GM18867 (cell line): ENCODE data around the gene IL2RA.

Experiments used
- ATAC-seq: cut with Tn5 transposase; IDR thresholded peaks from one replicate; pipeline ENCODE4 v1.9.1; 2021; ENCODE audit warnings: mild to moderate bottlenecking, moderate library complexity; ENCODE audit not compliant: unreplicated experiment

The IL2RA gene

DNA sequence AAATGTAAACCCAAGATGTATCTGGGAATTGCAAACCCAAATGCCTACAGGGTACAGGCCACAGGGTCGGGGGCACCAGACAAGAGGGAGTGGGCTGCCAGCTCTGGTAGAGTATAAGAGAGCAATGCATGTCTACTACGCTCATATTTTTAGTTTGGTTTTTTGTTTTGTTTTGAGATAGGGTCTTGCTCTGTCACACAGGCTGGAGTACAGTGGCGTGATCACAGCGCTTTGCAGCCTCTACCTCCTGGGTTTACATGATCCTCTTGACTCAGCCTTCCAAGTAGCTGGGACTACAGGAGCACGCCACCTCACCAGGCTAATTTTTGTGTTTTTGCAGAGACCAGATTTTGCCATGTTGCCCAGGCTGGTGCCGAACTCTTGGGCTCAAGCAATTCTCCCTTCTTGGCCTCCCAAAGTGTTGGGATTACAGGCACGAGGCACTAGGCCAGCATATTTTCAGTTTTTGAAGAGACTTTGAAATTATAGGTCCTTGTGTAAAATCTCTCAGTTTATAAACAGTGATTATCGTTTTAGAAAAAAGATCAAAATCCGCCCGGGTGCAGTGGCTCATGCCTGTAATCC is 73.7 kb downstream of the IL2RA start:
- ATAC-seq: no peak

DNA sequence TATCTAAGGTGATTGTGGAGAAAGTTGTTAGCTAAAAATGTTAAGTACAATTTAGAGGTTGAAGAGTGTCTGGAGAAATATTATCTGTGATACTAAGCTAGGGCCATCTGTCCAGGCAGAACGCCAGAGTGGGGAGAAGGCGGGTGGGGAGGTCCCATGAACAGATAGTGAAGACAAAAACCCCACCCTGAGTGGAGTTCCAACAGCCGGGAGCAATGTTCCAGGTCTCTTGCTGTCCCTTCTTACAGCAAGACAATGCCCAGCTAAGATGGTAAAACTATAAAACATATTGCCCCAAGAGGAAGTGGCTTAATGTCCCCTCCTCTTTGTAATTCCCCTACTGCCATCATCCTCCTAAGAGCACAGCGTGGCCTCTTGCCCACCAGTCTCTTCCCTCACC is 74.4 kb downstream of the IL2RA start:
- ATAC-seq: no peak

DNA sequence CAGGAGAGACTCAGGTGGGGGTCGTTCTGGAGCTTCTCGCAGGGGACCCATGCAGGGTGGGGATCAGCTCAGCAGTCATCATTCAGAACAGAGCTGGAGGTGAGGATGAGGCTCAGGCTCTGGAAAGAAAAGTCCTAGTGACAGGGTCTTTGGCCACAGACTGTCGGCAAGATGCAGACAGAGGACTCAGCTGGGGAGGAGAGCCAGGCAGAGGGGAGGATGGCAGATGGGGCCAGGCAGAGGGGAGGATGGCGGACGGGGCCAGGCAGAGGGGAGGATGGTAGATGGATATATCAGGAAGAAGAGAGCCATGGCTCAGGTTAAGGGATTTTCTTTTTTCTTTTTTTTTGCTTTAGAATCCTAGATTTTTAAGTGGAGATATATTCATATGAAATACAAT is 77.1 kb downstream of the IL2RA start:
- ATAC-seq: no peak

DNA sequence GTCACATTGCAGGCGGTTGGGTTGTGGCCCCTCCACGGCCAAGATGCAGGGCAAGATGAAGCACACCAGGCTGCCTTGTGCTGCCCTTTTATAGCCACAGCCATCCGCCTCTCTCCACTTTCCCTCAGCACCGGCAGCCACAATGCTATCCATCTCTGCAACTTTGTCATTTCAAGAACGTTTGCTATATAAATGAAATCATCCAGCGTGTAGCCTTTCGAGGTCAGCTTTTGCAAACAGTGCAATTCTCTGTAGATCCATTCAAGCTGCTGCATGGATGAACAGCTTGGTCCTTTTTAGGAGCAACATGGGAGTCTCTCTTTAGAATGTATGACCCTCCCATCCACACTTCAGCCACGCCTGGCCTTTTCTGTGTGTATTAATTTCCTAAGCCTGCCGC is 78.4 kb downstream of the IL2RA start:
- no peak for ATAC-seq

DNA sequence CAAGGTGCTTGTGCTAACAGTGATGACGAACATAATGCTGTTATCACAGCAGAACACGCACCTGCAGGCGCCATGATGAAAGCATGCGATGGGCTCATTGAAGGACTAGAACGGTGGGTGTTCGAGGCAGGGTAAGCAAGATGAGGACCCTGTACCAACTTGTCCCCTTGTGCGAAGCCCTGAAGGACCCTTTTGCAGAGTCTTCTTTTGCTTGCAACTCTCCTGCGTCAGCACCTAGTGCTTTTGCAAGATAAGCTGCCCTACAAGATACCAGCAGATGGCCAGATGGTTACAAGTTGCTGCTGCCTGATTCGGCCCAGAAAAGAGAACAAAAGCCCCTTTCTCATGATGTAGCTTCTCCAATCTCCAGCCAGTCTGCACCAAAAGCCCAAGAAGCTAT is 80.6 kb downstream of the IL2RA start:
- ATAC-seq: no peak

DNA sequence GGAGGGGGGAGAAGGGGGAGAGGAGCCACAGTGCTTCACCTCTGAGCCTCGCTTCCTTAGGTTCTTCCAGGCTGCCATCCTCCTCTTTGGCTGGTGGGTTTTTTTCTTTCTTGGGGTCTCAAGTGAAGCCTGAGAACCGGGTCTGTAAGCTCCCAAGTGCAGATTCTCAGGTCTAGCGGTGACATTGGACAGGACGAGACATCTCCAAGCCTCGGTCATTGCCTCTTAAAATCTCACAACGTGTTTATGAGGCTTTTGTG is 84.0 kb downstream of the IL2RA start:
- no peak for ATAC-seq

DNA sequence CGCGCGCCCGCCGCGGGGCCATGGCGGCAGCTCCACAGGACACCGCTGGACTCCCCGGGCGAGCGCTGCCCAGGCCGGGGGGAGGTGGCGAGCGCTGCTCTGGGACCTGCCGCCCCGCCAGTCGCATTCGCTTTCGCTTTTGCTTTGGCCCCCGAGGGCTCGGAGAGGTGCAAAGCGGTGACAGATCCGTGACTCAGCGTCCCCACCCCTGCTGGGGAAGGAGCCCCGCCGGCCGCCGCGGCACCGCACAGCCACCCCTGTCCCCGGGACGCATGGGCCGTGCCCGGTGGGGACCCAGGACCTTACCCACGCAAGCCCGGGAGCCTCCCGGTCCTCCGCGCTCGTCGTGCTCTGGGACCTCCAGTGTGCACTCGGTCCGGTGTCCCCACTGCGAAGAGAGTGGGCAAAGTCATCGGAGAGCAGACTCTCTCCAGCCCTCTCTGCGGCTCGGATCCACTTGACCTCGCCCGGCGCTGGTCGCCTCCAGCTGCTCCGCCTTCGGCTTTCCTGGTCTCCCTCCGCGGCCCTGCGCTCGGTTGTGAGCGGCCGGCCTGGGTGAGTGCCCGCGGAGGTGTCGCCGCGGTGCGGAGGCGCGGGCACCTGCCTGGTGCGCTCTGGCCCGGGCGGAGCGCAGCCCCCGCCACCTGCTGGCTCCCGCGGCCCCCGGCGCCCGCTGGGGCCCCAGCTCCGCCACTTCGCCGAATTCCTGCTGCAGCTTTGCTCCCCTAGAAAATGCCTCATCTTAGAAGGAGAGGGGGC is 84.5 kb downstream of the IL2RA start, which contains the start of gene IL15RA:
Gene IL15RA (minus strand): TSS at position 73 of the 759 bp plus-strand sequence. CDS start 51 bp downstream, at position 22.
- ATAC-seq: peak; percentile 58

DNA sequence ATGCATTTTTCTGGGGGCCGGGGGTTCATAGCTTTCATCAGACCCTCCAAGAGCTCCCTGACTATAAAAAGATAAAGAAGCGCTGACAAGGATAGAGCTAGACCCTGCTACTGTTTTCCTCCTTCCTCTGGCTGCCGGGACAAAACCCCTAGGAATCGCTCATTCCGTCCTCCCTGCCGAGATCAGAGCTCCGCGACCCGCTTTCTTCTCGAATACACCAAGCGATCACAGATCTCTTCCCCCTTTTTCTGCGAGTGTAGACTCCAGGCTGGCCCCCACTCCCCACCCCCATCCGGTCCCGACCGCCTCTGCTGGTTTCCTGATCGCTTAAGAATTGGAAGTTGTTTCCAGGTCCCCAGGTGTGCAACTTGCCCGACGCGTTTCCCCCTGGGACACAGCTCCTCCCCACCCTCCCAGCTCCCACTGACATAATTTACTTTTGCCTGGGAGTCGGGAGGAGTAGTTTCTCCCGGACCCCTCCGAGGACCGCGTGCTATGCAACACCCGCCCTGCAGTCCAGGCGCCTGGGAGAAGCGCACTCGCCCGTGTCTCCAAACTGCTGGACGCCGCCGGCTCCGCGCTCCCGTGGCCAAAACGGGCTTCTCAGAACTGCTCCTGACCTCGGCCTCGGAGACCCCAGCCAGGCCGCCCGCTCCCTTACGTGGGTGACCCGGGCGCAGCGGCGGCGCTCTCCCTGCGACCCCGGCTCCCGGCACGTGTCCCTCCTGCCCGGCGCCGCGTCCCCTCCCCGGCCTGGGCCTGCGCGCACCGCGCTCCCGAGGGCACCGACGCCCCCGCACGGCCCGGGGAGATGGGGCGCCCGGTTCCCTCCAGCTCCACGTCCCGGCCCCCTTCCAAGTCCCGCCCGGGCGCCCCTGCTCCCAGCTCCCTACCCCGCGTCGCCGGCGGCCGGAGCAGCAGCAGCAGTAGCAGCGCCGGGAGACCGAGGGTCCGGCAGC is 85.4 kb downstream of the IL2RA start:
- ATAC-seq: peak; percentile 8

DNA sequence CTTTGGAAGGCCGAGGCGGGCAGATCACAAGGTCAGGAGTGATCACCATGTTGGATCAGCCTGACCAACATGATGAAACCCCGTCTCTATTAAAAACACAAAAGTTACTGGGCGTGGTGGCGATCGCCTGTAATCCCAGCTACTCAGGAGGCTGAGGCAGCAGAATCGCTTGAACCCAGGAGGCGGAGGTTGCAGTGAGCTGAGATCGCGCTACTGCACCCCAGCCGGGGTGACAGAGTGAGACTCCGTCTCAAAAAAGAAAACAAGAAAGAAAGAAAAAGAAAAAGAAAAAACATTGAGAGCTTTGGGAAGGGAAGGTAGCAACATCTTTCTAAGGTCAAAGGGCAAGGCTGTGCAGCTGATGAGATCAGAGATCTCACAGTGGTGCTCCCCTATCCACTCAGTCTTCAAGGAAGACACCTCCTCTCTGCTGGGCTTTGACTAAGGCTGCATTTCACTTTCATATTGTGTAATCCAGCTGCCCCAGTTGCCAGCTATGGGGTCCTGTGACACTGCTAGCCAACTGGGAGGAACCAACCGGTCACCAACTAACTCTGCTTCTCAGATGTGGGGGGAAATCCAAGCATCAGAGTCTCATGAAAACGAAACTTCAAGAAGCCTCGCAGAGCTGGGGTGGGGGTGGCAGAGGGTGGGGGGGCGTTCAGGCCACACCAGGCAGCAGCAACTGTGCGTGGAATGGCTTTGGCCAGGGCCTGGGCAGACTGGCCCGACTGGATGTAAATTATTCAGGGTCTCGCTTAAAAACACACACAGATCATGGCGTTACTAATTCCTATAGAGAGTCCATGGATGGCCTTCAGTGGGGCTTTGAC is 86.3 kb downstream of the IL2RA start:
- ATAC-seq: peak; percentile 64

DNA sequence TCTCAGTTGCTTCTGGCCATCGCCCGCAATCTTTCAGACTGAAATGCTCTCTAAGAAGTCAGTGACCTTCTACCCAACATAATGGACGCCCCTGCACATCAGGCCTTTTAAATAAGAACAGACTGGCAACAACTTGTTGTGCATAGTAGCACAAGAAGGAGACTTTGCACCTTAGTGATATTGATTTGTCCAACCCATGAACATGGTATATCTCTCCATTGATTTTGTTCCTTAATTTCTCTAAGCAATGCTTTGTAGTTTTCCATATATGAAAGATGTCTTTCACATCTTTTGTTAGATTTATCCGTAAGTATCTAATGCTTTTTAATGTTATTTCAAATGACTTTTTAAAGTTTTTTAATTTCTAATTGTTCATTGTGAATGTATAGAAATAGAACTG is 89.1 kb downstream of the IL2RA start:
- ATAC-seq: no peak

DNA sequence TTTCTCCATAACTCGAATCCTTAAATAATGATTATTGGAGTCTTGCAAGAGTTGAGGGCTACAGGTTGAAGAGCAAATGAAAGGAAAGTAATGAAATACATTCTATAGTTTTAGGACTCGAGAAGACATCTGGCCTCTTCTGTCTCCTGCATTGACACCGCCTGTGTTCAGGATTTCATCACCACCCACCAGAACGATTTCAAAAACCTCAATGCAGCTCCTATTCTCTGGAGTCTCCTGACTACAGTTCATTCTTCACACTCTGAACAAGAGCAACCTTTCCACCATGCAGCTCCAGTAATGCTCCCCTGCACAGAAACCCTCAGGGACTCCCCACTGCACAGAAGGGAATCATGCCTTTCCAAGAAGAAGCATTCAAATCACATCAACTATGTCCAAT is 90.3 kb downstream of the IL2RA start:
- no peak for ATAC-seq

DNA sequence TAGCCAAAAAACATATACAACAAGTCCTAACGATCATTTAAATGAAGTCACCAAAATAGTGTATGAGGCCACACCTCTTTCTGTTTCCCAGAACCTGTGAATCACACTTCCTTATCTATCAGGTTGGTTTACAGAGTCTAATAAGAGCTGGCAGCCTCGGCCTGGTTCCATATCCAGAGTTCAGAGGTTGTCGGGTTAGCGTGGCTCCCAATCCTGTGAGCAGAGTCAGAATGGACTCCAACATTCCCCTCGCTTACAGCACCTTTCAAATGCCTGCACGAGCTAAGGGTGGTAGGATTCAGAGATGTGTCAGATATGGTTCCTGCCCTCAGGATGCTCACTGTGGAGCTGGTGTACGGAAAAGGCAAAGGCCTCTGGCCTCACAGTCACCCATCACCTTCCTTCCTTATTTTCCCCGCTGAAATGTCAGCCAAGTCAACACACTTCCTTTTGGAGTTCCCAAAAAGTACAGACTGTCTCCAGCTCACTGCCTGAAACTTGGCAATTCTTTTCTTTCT is 90.8 kb downstream of the IL2RA start:
- ATAC-seq: peak; percentile 37

DNA sequence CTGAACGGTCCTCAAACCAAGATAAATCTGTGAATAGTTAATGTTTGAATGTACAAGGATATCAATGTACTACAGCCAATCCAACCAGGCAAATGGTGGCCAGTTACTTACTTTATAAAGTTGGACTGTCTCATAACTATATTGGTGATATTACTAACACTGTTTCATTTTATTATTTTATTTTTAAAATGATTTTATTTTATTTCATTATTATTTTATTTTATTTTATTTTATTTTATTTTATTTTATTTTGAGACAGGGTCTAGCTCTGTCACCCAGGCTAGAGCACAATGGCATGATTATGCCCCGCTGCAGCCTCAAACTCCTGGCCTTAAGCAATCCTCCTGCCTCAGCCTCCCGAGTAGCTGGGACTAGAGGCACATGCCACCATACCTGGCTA is 91.6 kb downstream of the IL2RA start:
- ATAC-seq: no peak

DNA sequence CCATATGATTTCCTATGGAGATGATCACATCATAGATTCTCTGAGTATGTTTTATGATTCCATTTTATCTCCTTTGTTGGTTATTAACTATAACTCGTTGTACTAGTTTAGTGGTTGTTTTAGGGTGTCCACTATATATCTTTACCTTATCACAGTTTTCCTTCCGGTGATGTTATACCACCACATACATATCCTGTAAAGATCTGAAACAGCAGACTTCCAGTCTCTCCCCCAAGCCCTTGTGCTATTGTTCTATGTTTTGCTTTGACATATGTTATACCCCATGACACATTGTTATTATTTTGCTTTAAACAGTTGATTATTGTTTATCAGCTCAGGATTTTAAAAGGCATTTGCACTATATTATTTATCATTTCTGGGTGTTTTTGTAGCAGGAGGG is 92.1 kb downstream of the IL2RA start:
- no peak for ATAC-seq

DNA sequence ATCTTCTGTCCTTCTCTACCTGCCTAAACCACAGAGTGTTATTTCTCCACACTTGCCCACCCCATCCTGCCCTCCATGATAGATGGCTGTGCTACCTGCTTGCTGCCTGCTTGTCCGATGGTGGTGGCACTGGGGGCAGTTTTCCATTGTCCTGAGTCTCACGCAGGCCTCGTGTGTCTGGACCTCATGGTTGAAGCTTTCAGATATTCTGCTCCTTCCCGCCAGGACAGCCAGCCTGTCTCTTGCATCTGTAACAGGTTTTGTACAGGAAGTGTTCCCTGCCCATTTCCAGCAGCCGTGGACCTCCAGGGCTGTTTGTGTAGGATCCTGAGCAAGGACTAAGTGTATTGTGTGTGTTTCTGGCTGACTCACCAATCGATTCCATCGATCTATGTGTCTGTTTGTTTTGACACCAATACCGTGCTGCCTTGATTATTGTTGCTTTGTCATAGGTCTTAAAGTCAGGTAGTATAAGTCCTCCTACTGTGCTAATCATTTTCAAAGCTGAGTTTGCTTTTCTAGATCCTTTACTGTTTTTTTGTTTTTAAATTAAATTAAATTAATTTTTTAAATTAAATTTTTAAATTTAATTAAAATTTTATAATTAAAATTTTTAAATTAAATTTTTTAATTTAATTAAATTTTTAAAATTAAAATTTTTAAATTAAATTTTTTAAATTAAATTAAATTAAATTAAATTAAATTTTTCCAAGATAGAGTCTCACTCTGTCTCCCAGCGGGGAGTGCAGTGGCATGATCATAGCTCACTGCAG is 93.3 kb downstream of the IL2RA start:
- no peak for ATAC-seq

DNA sequence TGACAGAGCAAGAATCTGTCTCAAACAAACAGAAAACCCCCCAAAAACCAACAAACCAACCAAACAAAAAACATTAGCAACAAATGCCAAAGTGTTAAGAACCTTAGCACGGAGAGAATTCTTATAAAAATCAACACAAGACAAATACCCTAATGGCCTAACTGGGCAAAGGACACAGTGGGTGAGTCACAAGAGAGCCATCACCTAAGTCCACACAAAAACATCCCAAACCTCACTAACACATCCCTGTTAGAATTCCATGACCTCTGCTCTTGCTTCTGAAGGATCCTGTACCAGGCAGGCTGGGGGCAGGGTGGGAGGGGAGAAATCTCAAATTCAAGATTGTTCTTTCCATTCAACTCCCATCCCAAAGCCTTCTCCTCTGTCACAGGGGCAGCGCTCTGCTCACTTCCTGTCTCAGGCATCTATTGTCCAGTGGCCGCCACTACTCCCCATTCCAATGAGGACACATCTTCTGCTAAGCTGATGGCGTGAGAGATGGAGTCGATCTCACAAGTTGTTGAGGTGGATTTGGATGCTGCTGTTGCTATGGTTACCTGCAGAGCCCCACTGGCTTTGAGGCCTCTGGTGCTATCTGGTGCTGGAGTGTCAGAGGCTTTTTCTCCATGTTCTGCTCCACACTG is 94.0 kb downstream of the IL2RA start:
- ATAC-seq: no peak

DNA sequence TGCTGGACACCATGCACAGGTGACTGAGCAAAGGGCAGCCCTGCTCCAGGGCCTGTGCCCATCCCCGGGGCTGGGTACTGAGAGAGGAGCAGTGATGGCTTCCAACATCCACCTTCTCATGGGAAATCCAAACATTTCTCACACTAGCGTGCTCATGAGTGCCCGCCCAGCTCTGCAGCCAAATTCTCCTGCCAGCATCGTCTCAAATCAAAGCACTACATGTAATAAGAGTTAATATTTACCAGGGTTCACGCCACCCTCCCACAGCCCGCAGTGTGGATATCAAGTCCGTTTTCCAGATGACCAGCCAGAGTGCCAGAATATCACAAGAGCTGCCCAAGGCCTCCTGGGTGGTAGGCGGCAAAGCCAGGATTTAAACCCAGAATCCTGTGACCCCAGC is 96.9 kb downstream of the IL2RA start:
- no peak for ATAC-seq

DNA sequence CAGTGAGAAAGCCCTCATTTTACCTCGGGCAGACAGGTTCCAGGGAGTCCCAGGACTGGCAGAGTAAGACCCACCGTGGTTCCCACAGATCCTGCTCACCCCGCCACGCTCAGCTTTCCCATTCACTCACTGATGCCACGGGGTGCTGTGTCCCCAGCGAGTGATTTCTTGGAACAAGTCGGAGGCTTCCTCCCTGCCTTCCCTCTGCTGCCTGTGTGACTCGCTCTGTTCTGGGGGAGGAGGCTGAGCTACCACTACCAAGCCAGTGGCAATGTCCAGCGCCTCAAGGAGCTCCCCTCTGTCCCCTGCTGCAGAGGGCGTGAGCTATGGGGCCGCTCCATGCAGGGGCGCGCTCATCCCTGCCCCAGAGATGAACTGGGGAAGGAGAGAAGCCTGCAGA is 97.4 kb downstream of the IL2RA start:
- no peak for ATAC-seq

DNA sequence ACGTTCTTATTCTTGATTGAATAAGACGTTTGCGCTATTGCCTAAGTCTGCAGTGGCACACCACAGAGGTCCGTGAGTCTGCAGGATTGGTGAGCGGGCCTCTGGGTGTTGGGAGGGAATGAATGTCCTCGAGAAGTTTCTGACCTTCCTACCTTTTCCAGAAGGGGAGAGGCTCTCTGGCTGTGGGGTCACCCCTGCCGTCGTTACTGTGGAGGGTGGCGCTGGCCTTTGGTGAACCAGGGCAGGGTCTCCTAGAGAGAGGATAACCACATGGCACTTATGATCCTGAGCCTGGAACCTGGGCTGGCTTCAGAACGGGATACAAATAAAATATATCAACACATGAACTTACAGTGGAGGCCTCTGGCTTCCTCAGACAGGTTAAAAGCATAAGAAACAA is 98.6 kb downstream of the IL2RA start:
- ATAC-seq: no peak

DNA sequence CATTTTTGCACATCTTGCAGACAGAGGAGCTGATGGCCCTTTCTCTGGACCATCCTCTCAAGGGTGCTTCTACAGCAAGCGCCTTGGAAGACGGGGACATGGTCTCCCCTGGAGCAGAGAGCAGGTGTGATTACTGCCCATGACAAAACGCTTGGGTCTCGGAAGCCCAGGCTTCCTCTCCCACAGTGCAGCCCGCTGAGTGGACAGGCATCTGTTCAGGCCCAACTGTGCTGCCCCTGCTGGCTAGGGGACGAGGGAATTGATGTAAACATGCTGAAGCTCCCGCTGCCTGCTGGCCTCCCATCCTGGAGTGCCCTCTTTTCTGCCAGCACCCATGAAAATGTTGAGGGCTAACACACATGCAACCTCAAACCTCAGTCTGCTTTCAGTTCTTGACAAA is 99.1 kb downstream of the IL2RA start:
- ATAC-seq: no peak
